Right lobe of liver (tissue), 6 donors: ENCODE measurements around the gene RPGRIP1L. TPM values are rescaled to one million over a fixed set of nuclear protein-coding genes. Genes with fewer than 3 reads are reported as not detected.

Experiments used
- ATAC-seq, 4 donors: fragments of 200-7000 bp; cut with Tn5 transposase; one replicate each; pipeline ENCODE4 v1.9.1; 2020; ENCODE audit warnings: mild to moderate bottlenecking in 4 of 4, moderate library complexity in 4 of 4
- DNase-seq, 3 donors: peaks; one replicate each; pipeline ENCODE4 v3.0.0-alpha.2; 2020
- H3K27ac ChIP-seq, 3 donors: fragments of 200-600 bp; one replicate each; pipeline ENCODE4 v1.8.0; 2022
- H3K27me3 ChIP-seq, 2 donors: fragments of 200-600 bp; one replicate each; pipeline ENCODE4 v1.8.0; 2022
- H3K36me3 ChIP-seq, 4 donors: fragments of 200-600 bp; sonication (generic) in 1 of 4; one replicate each; pipeline versions ENCODE4 v1.5.1 to v1.8.0; 2017 to 2022; ENCODE audit warnings: control low read depth in 1 of 4
- H3K4me1 ChIP-seq, 4 donors: fragments of 200-600 bp; sonication (generic) in 1 of 4; one replicate each; pipeline versions ENCODE4 v1.5.1 to v1.8.0; 2017 to 2022; ENCODE audit warnings: control low read depth in 1 of 4
- H3K4me3 ChIP-seq, 3 donors: fragments of 200-600 bp; one replicate each; pipeline ENCODE4 v1.8.0; 2022
- H3K9me3 ChIP-seq, 4 donors: fragments of 200-600 bp; sonication (generic) in 1 of 4; one replicate each; pipeline versions ENCODE4 v1.5.1 to v1.8.0; 2017 to 2022; ENCODE audit warnings: control low read depth in 1 of 4
- POLR2A ChIP-seq: fragments of 450-650 bp; IDR thresholded peaks from one replicate; pipeline ENCODE4 v1.6.1; 2017; ENCODE audit warnings: antibody characterized with exemption, mild to moderate bottlenecking
- WGBS: methylation state at CpG from one replicate; pipeline ENCODE4 v1.1.6; 2018; ENCODE audit warnings: low coverage, low lambda C conversion rate; ENCODE audit not compliant: insufficient coverage; ENCODE audit errors: missing lambda C conversion rate; 5-methylcytosine and 5-hydroxymethylcytosine counted together
- intact Hi-C, 2 donors: fragments of 100-400 bp; cut with DNase I; formaldehyde crosslinking; loops; one replicate each; pipeline versions ENCODE4 v1.11.2 to v1.14.1; 2022
- total RNA-seq, 6 experiments: library from RNA; depleted of rRNA in 2 of 6; stranded (reverse); fragments of >200 nt in 2 of 6; fragmentation: NEBNext Ultra II Directional in 3 of 6; extraction: Animal tissue kit (Norgen Biotek cat#: 25700) in 3 of 6; gene quantifications; one replicate each; pipeline versions ENCODE4 v1.1.0 to v1.2.4, GENCODE V29; 2016 to 2023
- TF ChIP-seq, protein P1 (sequence below), 4 donors: fragments of 200-600 bp in 3 of 4; fragments of 450-650 bp in 1 of 4; IDR thresholded peaks; one replicate each; pipeline versions ENCODE4 v1.5.1 to v1.8.0; 2016 to 2022; ENCODE audit warnings: antibody characterized with exemption in 4 of 4, mild to moderate bottlenecking in 2 of 4
- donor health status: DM: no; HTN: yes; CAD: no.
- donor health status: DM: no; HTN: no; CAD: no.
- donor health status: DM: no; HTN: no; CAD: no.
- donor health status: DM: no; HTN: yes; CAD: no.
- donor health status: DM: no; HTN: yes; CAD: no.

Gene RPGRIP1L
- total RNA-seq, 6 experiments from 2014 or later: 0.86 to 2.0 (median 1.3) TPM

- Histone ChIP-seq H3K4me1 (no peaks in the 10 kb centered on the region), H3K27ac (no peak overlapping the region), H3K36me3 (no peaks in the 10 kb centered on the region), H3K9me3 (no peaks in the 10 kb centered on the region), H3K27me3 (no peaks in the 10 kb centered on the region), H3K4me3 (no peak overlapping the region)
- TF ChIP-seq, protein P1, sequence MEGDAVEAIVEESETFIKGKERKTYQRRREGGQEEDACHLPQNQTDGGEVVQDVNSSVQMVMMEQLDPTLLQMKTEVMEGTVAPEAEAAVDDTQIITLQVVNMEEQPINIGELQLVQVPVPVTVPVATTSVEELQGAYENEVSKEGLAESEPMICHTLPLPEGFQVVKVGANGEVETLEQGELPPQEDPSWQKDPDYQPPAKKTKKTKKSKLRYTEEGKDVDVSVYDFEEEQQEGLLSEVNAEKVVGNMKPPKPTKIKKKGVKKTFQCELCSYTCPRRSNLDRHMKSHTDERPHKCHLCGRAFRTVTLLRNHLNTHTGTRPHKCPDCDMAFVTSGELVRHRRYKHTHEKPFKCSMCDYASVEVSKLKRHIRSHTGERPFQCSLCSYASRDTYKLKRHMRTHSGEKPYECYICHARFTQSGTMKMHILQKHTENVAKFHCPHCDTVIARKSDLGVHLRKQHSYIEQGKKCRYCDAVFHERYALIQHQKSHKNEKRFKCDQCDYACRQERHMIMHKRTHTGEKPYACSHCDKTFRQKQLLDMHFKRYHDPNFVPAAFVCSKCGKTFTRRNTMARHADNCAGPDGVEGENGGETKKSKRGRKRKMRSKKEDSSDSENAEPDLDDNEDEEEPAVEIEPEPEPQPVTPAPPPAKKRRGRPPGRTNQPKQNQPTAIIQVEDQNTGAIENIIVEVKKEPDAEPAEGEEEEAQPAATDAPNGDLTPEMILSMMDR (IDR thresholded peaks at IDR 0.05): no peak
- no peak for TF ChIP-seq POLR2A
- ATAC-seq (no peak), DNase-seq (no peak)
- intact Hi-C loops: no loop called here
- WGBS: 83% methylated on average over 3 of the region's 3 CpGs
Observed at GRCh38 chr16:53666786-53667415, 36.8 kb downstream of the RPGRIP1L start.

DNA sequence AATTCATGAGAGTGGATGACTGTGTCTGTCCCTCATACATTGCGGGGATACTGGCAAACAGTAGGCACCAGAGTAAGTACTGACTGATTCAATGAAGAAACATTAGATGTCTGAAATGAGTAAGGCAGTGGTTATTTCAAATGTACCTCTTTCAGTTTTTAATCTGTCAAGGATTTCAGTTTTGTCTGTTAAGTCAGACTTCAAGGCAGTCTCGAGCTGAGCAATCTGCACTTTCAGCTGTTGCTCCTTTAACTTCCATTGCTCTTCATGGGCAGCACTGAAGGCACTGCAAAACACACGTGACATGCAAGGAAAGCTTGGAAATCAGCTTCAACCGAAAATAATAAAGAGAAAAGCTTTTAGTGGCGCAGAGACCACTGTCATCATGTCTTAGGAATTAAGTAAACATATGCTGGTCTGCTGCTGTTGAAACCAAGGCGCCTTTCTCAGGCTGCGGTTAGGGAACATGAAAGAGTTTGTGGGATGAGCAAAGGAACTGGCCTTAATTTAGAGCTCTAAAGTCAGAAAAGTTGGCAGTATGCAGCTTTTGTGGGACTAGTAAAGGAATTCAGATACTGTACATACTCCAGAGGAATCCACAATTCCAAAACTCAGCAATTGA lies 38.8 kb downstream of the RPGRIP1L start:
- ATAC-seq: no peak
- WGBS: 57% methylated on average over 7 of the region's 7 CpGs
- no peak for TF ChIP-seq POLR2A
- TF ChIP-seq, protein P1 (IDR thresholded peaks at IDR 0.05): no peak
- no peaks in the 10 kb centered on the region for H3K9me3 ChIP-seq
- intact Hi-C loops: no loop called here
- no peaks in the 10 kb centered on the region for H3K27me3 ChIP-seq
- no peak for DNase-seq
- no peak overlapping the region for H3K27ac ChIP-seq
- H3K36me3 ChIP-seq: no peaks in the 10 kb centered on the region
- no peaks in the 10 kb centered on the region for H3K4me1 ChIP-seq
- H3K4me3 ChIP-seq: no peak overlapping the region

DNA sequence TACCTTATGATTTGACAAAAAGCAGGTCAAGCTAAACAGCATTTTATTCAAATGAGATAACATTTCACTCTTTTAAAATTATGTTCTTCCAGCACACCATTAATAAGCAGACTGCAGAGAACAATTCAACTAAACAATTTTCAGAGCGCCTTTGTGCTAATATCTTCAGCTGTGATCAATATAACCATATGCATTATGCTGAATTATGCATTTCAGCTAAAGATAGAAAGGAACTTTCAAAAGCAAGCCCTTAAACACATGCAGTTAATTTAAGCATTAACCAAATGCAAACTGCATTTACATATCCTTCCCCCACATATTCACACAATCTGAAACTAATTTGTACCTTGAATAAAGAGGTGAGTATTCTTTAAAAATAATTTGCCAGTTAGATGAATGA lies 41.6 kb downstream of the RPGRIP1L start:
- H3K4me3 ChIP-seq: no peak overlapping the region
- no peaks in the 10 kb centered on the region for H3K9me3 ChIP-seq
- DNase-seq (no peak), ATAC-seq (no peak)
- TF ChIP-seq, protein P1 (IDR thresholded peaks at IDR 0.05): no peak
- TF ChIP-seq POLR2A: no peak
- 88% methylated on average over 1 of the region's 1 CpG for WGBS
- intact Hi-C loops: no loop called here
- no peaks in the 10 kb centered on the region for H3K36me3 ChIP-seq
- no peaks in the 10 kb centered on the region for H3K27me3 ChIP-seq
- H3K4me1 ChIP-seq: no peaks in the 10 kb centered on the region
- no peak overlapping the region for H3K27ac ChIP-seq

DNA sequence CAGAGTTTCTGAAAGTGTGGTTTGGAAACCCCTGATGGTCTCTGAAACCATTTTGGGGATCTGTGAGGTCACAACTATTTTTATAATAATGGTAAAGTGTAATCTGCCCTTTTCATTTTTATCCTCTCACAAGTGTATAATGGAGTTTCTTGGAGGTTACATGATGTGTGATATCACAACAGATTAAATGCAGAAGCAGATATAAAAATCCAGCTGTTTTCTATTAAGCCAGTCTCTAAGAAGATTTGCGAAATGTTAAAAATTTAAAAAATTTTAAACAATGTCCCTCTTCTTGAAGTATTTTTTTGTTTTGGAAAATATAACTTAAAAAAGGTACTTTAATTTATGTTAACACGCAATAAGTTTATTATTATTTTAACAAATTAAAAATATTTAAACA lies 48.7 kb downstream of the RPGRIP1L start:
- DNase-seq (no peak), ATAC-seq (no peak)
- H3K27ac ChIP-seq: no peak overlapping the region
- no peaks in the 10 kb centered on the region for H3K27me3 ChIP-seq
- H3K36me3 ChIP-seq: no peaks in the 10 kb centered on the region
- TF ChIP-seq POLR2A: no peak
- TF ChIP-seq, protein P1 (IDR thresholded peaks at IDR 0.05): no peak
- no peak overlapping the region for H3K4me3 ChIP-seq
- WGBS: 97% methylated on average over 2 of the region's 2 CpGs
- intact Hi-C loops: no loop called here
- H3K9me3 ChIP-seq: no peaks in the 10 kb centered on the region
- H3K4me1 ChIP-seq: no peaks in the 10 kb centered on the region
